ENCODE results near the gene SDK1.

SDK1 gene, protein sequence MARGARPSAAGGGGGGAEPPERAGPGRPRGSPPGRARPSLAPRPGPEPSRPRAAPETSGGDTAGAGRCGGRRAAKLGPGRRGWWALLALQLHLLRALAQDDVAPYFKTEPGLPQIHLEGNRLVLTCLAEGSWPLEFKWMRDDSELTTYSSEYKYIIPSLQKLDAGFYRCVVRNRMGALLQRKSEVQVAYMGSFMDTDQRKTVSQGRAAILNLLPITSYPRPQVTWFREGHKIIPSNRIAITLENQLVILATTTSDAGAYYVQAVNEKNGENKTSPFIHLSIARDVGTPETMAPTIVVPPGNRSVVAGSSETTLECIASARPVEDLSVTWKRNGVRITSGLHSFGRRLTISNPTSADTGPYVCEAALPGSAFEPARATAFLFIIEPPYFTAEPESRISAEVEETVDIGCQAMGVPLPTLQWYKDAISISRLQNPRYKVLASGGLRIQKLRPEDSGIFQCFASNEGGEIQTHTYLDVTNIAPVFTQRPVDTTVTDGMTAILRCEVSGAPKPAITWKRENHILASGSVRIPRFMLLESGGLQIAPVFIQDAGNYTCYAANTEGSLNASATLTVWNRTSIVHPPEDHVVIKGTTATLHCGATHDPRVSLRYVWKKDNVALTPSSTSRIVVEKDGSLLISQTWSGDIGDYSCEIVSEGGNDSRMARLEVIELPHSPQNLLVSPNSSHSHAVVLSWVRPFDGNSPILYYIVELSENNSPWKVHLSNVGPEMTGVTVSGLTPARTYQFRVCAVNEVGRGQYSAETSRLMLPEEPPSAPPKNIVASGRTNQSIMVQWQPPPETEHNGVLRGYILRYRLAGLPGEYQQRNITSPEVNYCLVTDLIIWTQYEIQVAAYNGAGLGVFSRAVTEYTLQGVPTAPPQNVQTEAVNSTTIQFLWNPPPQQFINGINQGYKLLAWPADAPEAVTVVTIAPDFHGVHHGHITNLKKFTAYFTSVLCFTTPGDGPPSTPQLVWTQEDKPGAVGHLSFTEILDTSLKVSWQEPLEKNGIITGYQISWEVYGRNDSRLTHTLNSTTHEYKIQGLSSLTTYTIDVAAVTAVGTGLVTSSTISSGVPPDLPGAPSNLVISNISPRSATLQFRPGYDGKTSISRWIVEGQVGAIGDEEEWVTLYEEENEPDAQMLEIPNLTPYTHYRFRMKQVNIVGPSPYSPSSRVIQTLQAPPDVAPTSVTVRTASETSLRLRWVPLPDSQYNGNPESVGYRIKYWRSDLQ (N-terminal part only)

DNA sequence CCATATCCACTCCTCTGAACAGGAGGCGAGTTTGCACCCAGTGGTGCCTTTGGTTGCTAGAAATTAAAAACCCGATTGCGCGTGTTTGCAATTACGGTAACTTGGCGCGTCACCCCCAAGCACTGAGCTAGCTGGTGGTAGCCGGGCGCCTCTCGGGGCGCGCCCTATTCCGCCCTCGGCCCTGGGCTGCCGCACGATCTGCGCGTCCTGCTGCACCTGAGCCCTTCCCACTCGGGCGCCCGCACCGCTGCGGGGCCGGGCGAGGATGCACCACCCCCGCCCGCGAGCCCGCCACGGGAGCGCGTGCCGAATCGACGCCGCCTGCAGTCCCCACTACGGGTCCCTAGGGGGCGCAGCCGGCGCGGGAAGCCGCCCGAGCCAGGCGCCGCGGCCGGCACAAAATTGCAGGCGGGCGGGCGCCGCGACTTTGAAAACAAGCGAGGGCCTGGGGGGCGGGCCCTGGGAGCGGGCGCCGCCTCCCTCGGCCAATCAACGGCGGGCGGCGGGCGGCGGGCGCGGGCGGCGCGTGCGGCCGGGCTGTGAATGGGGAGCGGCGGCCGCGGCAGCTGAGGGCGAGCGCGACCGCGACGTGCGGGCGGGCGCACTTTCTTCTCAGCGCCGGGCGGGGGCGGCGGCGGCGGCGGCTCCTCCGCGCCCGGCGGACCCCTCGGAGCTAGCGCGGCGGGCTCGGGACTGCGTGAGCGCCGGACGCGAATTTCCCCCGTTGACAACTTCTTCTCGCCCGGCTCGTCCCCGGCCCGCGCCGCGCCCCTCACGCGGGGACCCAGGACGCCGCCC is at the start of gene SDK1:
SDK1 (plus strand) TSS at position 602 of the 798 bp plus-strand sequence. CDS start 335 bp downstream, outside the sequence.
- peak; percentile 87 for DNase-seq

DNA sequence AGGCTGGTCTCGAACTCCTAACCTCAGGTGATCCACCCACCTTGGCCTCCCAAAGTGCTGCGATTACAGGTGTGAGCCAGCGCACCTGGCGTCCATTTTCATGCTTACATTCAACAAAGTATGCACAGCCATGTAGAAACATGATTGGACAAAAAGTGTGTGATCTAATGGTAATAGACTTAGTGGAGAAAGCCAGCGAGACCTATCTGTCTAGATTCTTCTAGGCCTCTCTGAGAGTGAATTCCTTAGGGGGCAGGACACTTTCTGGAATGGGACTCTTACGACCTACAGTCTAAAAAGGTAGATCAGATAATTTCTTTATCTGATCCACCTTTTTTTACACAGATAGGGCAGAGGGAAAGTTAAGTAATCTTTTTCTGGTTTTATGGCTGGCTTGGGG is 46.3 kb upstream of the SDK1 start:
- no peak for DNase-seq

DNA sequence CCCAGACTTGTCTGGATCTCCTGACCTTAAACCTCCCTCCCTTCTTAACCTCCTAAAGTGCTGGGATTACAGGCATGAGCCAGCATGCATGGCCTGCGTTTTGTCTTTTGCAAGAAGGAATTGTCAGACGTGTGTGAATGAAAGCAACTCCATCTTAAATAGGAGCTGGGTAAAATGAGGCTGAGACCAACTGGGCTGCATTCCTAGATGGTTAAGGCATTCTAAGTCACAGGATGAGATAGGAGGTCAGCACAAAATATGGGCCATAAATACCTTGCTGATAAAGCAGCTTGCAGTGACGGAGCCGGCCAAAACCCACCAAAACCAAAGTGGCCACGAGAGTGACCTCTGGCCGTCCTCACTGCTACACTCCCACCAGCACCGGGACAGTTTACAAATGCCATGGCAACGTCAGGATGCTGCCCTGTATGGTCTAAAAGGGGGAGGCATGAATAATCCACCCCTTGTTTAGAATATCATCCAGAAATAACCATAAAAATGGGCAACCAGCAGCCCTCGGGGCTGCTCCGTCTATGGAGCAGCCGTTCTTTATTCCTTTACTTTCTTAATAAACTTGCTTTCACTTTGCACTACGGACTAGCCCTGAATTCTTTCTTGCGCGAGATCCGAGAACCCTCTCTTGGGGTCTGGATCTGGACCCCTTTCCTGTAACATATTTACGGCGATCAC is 41.2 kb upstream of the SDK1 start:
- no peak for DNase-seq

DNA sequence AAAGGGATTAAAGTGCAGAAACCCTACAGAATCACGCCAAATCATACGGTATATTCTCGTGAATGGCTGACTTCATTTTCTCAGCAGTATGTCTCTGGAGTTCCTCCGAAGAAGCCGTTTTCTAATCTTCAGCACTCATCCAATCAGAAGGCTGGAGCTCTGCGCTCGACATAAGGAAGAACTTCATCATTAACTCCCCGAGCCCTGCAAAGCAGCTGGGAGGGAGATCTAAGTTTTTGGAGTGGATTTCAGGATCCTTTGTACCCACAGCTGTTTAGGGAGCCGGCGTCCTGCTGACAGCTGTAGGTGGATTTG is 40.7 kb upstream of the SDK1 start:
- no peak for DNase-seq

DNA sequence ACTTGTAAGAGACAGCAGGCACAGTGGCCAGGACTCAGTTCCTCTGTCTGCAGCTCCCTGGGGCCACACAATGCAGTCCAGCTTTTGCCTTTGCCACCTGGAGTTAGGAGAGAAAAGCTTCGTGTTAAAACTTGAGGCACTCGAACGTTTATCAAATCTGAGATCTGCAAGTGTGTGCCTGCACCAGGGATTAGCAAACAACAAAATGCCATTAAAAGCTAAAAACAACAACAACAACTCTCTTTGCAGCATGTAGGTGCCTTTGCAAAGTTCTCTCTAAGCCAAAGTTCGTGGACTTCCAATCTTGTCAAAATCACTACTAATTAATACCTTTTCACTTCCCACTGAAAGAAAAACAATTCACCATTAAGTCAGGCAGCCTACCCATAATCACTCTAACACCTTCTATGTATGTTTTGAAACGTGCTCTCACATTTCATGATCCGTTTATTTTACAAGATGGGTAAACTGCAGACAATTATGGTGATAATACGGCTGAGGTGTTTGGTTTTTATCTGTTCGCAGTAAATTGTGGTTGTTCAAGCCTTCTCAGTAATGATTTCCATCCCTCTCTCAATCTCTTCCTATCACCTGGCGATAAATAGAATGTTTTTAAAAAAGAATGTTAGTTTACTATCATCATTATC is 36.2 kb upstream of the SDK1 start:
- DNase-seq: peak; percentile 38

DNA sequence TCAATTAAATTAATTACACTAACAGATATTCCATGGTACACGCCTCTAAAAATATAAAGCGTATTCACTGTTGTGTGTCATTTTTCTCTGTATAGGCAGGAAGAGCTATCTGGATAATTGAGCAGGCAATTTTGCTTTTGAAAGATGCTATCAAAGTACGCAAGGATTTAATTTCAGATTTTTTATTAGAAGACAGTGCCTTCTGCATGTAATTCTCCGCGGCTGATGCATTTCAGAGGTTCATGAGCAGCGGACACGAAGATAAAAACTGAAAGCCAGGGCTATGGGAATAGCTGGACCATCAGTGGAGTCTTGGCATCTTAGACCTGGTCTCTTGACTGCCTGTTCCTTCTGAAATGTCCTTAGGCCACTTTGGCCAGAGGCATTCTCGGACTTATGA is 35.7 kb upstream of the SDK1 start:
- DNase-seq: peak; percentile 29

DNA sequence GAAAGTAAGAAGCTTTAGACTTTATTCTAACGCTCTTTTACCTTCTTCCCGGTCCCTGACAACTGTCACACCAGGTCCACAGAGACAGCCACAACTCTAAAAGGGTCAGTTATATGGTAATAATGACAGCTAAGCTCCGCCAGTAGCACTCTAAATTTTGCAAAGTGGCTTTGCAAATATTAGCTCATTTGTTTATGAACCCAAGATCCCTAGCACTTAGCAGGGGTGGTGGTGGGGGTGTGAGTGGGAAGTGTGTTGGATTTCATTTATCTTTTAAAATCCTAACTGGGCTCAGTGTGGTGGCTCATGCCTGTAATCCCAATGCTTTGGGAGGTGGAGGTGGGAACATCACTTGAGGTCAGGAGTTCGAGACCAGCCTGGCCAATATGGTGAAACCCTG is 34.8 kb upstream of the SDK1 start:
- DNase-seq: peak; percentile 46

DNA sequence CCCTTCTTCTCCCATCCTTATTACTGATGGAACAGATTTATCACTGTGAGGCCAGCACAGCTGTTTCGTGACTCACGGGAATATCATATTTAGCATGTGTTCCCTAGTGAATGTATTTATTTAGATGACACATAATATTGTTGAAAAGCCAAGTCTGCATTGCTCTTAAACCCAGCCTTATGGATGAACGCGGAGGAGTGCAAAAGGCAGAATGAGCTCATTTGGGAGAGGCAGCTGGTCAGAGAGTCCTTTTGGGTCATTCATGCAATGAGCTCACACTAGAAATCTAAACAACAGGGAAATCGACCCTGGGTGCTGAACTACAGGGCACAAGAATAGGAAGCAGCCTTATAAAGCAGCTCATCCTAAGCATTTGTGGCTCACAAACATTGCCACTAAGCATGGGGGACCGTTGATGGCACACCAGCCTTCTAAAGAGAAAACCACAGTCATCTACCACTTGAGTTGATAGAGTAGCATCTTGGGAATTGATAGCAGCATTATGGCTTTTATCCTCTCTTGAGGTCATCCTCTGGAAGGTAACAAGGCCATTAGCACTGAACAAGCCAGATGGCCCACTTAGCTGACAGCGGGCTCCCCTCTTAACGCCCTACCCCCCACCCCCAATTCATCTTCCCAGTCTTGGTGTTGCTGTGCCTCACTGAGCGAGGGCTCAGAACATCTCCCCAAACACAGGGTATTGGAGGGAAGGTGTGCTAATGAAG is 32.9 kb upstream of the SDK1 start:
- DNase-seq: peak; percentile 95

DNA sequence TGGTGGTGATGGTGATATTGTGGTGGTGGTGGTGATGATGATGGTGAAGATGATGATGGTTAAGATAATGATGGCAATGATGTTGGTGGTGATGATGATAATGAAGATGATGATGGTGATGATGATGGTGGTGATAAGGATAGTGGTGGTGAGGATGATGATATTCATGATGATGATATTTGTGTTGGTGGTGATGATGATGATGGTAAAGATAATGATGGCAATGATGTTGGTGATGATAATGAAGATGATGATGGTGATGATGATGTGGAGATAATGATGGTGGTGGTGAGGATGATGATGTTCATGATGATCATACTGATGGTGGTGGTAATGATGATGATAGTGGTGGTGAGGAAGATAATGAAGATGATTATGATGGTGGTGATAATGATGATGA is 30.7 kb upstream of the SDK1 start:
- DNase-seq: no peak

DNA sequence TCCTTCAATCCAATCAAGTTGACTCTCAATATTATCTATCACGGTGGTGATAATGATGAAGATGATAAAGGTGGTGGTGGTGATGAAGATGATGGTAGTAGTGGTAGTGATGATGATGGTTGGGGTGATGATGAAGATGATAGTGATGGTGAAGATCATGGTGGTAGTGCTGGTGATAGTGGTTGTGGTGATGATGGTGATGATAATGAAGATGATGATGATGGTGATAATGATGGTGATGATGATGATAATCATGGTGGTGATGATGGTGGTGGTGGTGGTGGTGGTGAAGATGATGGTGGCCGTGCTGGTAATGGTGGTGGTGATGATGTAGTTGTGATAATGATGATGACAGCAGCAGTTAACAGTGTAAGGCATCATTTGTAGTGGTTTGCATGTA is 29.8 kb upstream of the SDK1 start:
- no peak for DNase-seq

DNA sequence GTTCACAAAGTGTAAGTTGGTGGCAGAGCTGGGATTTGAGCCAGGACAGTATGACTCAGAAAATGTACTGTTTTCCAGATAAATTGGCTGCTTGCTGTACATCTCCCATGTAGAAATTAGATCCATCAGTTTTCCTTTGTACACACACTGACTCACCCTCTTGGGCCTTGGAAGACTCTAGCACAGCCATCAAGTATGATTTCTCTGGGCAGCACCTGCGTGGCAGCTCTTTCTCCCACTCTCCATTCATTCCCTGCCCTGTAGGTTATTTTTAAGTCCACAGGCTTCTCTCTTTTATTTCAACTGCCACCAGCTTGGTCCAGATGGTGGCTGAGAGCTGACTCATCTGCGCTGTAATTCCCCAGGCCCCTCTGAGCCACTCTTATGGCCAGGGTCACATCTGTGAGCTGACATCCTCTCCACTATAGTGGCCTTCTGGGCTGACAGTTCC is 28.3 kb upstream of the SDK1 start:
- DNase-seq: no peak

DNA sequence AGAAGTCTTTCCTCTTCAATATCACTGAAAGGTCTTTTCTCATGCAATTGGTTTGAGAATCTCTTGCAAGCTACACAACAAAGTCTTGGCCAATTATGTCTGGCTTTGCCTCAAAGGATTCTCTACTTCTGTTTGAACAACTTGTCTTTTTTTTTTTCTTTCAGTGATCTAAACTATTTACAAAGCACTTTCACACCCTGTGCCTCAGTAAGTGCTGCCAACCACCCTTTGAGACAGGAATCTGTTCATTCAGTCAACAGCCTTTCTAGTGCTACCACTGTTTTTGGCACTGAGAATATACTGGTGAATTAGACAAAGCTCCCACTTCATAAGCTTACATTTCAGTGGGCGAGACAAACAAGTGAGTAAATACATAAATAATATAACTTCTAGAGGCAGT is 26.9 kb upstream of the SDK1 start:
- no peak for DNase-seq

DNA sequence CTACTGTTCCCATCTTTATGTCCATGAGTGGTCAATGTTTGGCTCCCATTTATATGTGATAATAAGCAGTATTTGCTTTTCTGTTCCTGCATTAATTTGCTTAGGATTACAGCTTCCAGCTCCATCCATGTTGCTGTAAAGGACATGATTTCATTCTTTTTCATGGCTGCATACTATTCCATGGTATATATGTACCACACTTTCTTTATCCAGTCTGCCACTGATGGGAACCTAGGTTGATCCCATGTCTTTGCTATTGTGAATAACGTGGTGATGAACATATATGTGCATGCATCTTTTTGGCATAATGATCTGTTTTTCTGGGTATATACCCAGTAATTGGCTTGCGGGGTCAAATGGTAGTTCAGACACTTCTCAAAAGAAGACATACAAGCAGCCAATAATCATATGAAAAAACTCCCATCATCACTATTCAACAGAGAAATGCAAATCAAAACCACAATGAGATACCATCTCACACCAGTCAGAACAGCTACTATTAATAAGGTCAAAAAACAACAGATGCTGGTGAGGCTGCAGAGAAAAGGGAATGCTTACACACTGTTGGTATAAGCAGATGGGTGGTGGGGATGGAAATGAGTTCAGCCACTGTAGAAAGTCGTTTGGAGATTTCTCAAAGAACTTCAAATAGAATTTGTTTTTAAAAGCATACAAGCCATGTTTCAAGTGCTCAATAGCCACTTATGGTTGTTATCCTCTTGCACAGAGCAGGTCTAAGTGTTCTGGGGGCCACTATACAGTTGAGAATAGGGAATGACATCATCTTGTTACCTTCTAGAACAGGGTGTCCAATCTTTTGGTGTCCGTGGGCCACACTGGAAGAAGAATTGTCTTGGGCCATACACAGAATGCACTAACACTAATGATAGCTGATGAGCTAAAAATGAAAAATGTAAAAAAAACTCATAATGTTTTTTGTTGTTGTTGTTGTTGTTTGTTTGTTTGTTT is 23.2 kb upstream of the SDK1 start:
- peak; percentile 52 for DNase-seq

DNA sequence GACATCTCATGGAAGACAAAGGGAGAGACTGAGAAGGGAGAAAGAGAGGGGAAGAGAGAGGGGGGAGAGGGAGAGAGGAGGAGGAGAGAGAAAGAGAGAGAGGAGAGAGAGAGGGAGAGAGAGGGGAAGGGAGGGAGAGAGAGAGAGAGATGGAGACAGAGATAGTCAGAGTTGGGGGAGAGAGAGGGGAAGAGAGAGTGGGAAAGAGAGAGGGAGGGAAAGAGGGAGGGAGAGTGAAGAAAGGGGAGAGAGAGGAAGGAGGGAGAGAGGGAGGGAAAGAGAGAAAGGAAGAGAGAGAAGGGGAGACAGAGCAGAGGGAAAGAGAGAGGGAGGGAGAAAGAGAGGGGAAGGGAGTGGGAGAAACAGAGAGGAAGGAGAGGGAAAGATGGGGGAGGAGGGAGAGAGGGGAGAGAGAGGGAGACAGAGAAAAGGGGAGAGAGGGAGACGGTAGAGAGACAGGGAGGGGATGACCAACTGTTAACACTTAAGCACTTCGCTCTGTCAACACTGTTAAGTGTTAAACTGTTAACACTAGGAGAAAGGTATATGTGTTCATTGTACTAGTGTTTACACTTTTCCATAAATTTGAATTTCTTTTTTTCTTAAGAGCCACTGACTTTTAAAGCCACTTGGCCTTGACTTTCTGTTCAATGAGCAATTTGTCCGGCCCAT is 21.8 kb upstream of the SDK1 start:
- DNase-seq: no peak

DNA sequence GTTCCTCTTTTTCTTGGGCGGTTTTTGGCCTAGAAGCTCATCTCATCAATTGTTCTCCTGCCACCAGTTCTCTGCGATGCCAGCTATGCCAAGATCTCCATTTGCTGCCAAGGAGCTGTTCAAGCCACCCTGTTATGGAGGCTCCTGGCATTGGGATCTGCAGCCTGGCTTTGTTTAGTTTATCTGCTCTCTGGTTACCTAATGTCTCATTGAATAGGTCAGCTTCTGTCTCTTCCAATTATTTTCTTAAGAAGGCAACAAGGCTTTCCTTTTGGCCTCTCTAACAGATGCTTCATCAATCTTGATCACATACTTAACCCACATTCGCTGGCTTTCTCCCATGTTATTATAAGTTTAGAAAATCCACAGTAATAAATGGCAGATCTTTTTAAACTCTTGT is 20.6 kb upstream of the SDK1 start:
- DNase-seq: no peak

DNA sequence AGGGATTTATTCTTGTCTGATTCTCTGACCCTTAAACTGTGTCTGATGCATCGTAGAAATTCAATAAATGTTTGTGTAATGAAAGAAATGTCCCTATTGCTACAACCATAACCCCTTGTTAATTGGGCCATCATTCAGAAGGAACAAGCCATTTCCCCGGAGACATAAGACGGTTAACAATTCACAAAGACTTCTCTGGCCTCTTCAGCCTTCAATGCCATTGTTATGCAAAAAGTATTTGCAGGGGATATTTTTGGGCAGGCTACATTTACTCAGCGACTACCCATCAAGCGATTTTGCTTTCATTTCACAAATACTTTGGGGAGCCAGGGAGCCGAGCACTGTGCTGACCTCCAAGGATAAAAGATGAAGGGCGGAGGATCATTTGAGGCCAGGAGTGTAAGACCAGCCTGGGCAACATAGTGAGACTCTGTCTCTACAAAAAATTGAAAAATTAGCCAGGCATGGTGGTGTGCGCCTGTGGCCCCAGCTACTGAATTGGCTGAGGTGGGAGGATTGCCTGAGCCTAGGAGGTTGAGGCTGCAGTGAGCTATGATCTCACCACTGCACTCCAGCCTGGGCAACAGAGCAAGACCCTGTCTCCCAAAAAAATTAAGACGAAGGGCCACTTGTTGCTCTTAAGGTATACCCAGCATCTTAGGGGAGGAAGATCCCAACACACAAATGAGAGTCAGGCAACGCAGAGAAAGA is 20.0 kb upstream of the SDK1 start:
- DNase-seq: peak; percentile 33

DNA sequence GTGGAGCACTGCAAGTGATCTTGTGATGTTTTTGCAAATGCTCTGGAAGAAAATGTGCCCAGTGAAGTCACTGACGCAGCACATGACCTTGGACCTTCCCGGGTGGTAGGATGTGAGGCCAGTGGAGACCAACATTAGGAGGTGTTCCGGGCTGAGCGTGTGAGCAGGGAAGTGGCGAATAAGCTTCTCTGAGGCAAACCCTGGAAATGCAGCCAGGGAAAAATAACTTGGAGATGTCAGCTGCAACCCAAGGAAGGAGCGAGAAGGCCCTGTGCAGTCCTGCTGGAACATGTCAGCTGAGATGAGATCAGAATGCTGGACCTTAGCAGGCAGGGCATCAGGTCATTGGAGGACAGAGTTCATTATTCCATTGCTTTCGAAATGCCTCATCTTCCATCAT is 18.6 kb upstream of the SDK1 start:
- no peak for DNase-seq

DNA sequence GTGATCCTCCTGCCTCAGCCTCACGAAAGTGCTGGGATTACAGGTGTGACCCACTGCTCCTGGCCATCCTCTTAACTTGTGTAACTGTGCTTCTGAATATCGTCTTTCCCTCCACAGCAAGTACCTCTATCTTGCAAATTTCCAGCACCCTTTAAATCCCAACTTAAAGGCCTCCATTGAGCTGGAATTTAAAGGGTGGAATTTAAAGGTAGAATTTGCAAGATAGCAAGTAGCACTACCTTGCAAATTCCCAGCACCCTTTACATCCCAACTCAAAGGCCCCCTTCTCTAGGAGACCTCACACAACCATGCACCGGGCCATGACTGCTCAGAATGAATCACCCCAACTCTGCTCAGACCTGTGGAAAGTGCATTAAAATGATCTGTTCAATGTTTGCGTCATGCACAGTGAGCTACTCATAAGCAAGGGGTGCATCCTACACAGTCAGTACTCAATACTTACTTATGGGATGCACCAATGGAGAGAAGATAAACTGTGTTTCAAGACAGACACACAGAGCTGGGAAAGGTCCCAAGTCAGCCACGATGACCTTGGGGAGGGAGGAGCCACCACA is 17.8 kb upstream of the SDK1 start:
- DNase-seq: no peak

All from NCI-H1436 (cell line).